SHP77 treated with DMSO at 0.1 percent for 48 hours (cell line): ENCODE data around the gene IDE.

Experiments used
- DNase-seq: peaks from one replicate; lab custom pipeline; 2025; lab: John Stamatoyannopoulos, UW

Gene IDE

GRCh38 chr10:92567952-92568600 is 5.8 kb downstream of the IDE start:
- no peak for DNase-seq

DNA sequence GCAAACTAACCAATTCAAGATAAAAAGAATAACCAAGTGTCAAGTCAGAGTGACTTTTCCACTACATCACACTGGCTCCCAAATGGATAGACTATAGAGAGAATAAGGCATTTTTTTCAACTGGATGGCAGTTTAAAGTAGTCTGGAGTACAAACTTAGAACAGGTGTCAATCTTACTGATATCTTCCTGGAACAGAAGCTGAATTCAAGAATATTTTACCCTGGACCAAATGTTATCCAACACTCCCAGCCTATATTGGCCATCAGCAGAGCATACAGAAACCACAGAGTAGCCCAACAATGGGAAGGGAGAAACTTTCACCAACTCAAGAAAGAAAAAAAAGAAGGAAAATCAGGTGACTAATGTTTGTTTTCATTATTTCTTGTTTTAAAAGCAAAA is 11.5 kb downstream of the IDE start:
- DNase-seq: no peak

- DNase-seq: no peak
These were observed 14.8 kb downstream of the IDE start for GRCh38 chr10:92559046-92559445.

DNA sequence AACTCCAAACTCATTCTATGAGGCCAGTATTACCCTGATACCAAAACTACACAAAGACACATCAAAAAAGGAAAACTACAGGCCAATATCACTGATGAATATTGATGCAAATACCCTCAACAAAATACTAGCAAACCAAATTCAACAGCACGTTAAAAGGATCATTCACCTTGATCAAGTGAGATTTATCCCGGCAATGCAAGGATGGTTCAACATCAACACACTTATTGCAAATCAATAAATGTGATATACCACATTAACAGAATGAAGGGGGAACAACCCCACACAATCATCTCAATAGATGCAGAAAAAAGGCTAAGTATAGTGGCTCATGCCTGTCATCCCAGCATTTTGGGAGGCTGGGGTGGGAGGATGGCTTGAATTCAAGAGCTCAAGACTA is 19.9 kb downstream of the IDE start:
- no peak for DNase-seq

DNA sequence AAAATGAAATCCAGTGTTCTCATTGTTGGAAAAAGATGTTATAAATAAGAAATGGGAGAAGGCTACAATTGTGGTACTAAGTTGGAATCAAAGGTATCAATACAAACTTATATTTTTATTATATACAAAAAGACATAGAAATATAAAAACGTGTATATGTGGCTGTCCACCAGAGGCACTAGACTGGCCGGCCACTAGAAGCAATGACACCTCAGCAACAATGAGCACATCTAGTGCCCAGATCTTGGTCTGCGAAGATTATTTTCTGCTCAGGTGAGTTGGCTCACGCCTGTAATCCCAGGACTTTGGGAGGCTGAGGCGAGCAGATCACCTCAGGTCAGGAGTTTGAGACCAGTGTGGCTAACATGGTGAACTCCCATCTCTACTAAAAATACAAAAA is 21.6 kb downstream of the IDE start:
- no peak for DNase-seq

DNA sequence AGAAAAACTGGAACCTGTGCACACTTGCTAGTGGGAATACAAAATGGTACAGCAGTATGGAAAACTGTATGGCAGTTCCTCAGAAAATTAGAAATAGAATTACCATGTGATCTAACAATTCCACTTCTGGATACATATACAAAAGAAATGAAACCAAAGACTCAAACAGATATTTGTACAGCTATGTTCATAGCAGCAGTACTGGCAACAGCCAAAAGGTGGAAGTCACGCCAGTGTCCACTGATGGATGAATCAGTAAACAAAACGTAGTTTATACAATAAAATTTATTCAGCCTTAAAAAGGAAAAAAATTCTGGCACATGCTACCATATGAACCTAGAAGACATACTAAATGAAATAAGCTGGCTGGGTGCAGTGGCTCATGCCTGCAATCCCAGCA is 23.0 kb downstream of the IDE start:
- DNase-seq: no peak

- DNase-seq: no peak
These were observed 26.2 kb downstream of the IDE start for GRCh38 chr10:92547676-92548075.

DNA sequence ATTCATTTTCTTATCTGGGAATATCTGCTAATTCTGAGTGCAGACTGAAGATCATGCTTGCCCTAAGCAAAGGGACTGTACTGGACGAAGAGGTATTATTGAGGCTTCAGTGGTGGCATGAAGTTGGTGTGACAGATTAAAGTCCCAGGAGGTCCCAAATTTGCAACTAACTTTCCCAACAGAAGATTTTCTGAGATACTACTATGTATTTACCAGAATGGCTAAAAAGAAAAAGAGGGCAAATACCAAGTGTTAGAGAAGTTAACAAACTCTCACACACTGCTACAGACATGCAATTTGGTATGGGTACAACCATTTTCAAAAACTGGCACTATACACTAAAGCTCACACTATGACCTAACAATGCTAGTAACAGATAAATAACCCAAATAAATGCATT is 28.3 kb downstream of the IDE start:
- no peak for DNase-seq

- DNase-seq: no peak
These were observed 29.6 kb downstream of the IDE start for GRCh38 chr10:92544296-92544695.

DNA sequence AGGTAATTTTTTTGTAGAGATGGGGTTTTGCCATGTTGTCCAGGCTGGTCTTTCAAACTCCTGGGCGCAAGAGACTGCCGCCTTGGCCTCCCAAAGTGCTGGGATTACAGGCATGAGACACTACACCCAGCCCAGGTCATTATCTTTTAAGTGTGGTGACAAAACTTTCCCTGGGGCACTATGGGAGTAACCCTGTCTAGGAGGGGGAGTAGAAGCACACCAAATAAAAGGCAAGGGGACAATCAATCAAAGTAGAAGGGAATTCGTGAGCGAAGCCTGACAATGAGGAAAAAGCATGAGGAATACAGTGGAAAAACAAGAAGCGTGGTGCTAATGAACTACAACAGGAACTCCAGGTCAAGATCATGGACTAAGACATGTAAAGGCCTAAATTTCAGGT is 31.4 kb downstream of the IDE start:
- no peak for DNase-seq

GRCh38 chr10:92541583-92541982 is 32.3 kb downstream of the IDE start:
- DNase-seq: no peak

GRCh38 chr10:92538231-92538958 is 35.5 kb downstream of the IDE start:
- no peak for DNase-seq

DNA sequence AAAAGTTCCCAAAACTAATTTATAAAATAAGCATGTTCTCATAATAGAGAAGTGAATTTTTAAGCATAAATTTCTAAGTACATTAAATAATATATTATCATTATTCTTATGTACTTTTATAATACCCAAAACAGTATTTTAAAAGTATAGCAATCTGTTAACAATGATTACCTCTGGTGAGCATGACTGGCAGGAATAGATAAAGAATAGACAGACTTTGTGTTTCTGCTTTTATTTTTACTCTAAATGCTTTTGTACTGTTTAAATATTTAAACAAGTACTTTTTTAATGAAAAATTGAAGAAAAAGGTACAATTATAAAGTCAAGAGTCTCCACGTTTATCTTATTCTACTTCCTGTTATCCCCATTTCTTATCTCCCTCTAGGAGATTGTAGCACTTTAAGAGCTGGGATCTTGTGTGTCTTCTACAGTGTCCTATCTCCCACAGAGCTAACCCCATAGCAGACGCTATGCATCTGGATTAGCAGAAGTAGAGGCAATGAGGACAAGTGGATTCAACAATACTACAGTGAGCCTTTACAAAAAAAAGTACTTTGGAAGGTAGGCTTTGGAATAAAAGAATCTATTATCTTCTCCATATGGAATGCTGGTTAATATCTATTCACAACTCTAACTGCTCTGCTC is 42.9 kb downstream of the IDE start:
- DNase-seq: no peak

- no peak for DNase-seq
These were observed 43.5 kb downstream of the IDE start for GRCh38 chr10:92530421-92530820.

GRCh38 chr10:92527716-92528115 is 46.2 kb downstream of the IDE start:
- no peak for DNase-seq

- DNase-seq: no peak
These were observed 50.3 kb downstream of the IDE start for GRCh38 chr10:92523639-92524038.

- DNase-seq: peak; percentile 13
These were observed 56.7 kb downstream of the IDE start for GRCh38 chr10:92517034-92517655.

- DNase-seq: no peak
These were observed 65.0 kb downstream of the IDE start for GRCh38 chr10:92508866-92509265.

DNA sequence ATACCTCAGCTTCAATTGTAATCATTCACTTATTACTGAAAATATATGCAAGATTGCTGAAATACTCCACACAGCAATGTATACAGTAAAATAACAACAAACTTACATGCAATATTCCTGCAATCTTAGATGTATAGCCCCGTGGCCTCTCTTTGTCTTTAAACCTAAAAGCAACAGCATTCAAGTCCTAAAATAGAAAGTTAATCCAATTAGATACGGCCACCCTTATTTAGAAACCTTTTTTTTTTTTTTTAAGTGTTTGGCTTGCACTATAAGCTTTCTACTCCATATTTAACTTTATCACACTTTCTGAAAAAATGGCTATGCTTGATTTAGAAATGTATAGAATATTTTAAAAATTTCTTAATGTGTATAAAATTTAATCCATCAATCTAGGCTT is 67.6 kb downstream of the IDE start:
- DNase-seq: no peak

GRCh38 chr10:92505044-92505443 is 68.8 kb downstream of the IDE start:
- no peak for DNase-seq

- no peak for DNase-seq
These were observed 71.5 kb downstream of the IDE start for GRCh38 chr10:92502296-92502808.

GRCh38 chr10:92493362-92493761 is 80.5 kb downstream of the IDE start:
- no peak for DNase-seq

GRCh38 chr10:92492748-92493240 is 81.1 kb downstream of the IDE start:
- DNase-seq: no peak
